ENCODE results near the gene ZIC5.

ZIC5 gene

GRCh38 chr13:99966064-99966805, 5.3 kb downstream of the ZIC5 start:
- Histone ChIP-seq H3K4me1 (ENCODE audit: control insufficient read depth, insufficient read depth, low read depth, low read length) (peaks cover 9% of the 10 kb centered on the region), H3K23ac (ENCODE audit: low read length in 2 of 2) (no peak overlapping the region), H3K4ac (ENCODE audit: low read depth in 1 of 2, low read length in 2 of 2) (no peak overlapping the region), H3K27me3 (ENCODE audit: control insufficient read depth in 1 of 2, insufficient read depth in 1 of 2, low read length in 2 of 2) (peaks cover 0 to 87% of the 10 kb centered on the region in 2 experiments), H4K91ac (ENCODE audit: low read length) (no peak overlapping the region), H3K14ac (ENCODE audit: low read length in 2 of 2) (no peak overlapping the region), H3K36me3 (ENCODE audit: control insufficient read depth in 1 of 2, insufficient read depth in 2 of 2, low read depth in 1 of 2, low read length in 2 of 2) (peaks cover 0 to 10% of the 10 kb centered on the region in 2 experiments), H2BK15ac (ENCODE audit: low read depth, poor library complexity, severe bottlenecking) (no peak overlapping the region), H3K9me3 (ENCODE audit: control insufficient read depth, low read length) (no peaks in the 10 kb centered on the region), H3K4me3 (ENCODE audit: insufficient read depth in 1 of 2, low read depth in 1 of 2, low read length in 2 of 2) (no peak overlapping the region), H4K8ac (ENCODE audit: low read length) (no peak overlapping the region), H2BK12ac (ENCODE audit: low read length in 2 of 2) (no peak overlapping the region), H3K9ac (ENCODE audit: low read length) (no peak overlapping the region), H2BK5ac (ENCODE audit: low read depth, low read length, poor library complexity, severe bottlenecking) (no peak overlapping the region), H3K27ac (ENCODE audit: low read length, poor library complexity, severe bottlenecking) (no peak overlapping the region), H3K18ac (ENCODE audit: low read depth in 1 of 2, low read length in 2 of 2) (no peak overlapping the region), H2BK120ac (ENCODE audit: low read depth, low read length) (no peak overlapping the region), H2AFZ (ENCODE audit: low read depth, low read length) (no peak overlapping the region), H2AK5ac (ENCODE audit: low read length, severe bottlenecking) (no peak overlapping the region), H3K79me1 (replicated peaks; ENCODE audit: low read length, poor library complexity, severe bottlenecking) (peaks cover 5% of the 10 kb centered on the region), H3K4me2 (ENCODE audit: low read length, poor library complexity, severe bottlenecking) (peak overlapping the region; percentile 21)
- WGBS, result 55% methylated on average over 6 of the region's 8 CpGs
- DNase-seq, result no peak

- Histone ChIP-seq H3K23ac (ENCODE audit: low read length in 2 of 2) (no peak overlapping the region), H3K9ac (ENCODE audit: low read length) (no peak overlapping the region), H3K4me2 (ENCODE audit: low read length, poor library complexity, severe bottlenecking) (peak overlapping the region; percentile 2), H3K9me3 (ENCODE audit: control insufficient read depth, low read length) (no peaks in the 10 kb centered on the region), H3K4me3 (ENCODE audit: insufficient read depth in 1 of 2, low read depth in 1 of 2, low read length in 2 of 2) (peak overlapping the region in 1 of 2 experiments; percentile 20), H3K4ac (ENCODE audit: low read depth in 1 of 2, low read length in 2 of 2) (no peak overlapping the region), H3K36me3 (ENCODE audit: control insufficient read depth in 1 of 2, insufficient read depth in 2 of 2, low read depth in 1 of 2, low read length in 2 of 2) (peaks cover 0 to 10% of the 10 kb centered on the region in 2 experiments), H3K18ac (ENCODE audit: low read depth in 1 of 2, low read length in 2 of 2) (no peak overlapping the region), H3K79me1 (replicated peaks; ENCODE audit: low read length, poor library complexity, severe bottlenecking) (peaks cover 5% of the 10 kb centered on the region), H4K91ac (ENCODE audit: low read length) (no peak overlapping the region), H3K14ac (ENCODE audit: low read length in 2 of 2) (no peak overlapping the region), H2AFZ (ENCODE audit: low read depth, low read length) (no peak overlapping the region), H2BK5ac (ENCODE audit: low read depth, low read length, poor library complexity, severe bottlenecking) (no peak overlapping the region), H4K8ac (ENCODE audit: low read length) (no peak overlapping the region), H3K27ac (ENCODE audit: low read length, poor library complexity, severe bottlenecking) (no peak overlapping the region), H2AK5ac (ENCODE audit: low read length, severe bottlenecking) (no peak overlapping the region), H2BK120ac (ENCODE audit: low read depth, low read length) (no peak overlapping the region), H3K4me1 (ENCODE audit: control insufficient read depth, insufficient read depth, low read depth, low read length) (peaks cover 13% of the 10 kb centered on the region), H2BK15ac (ENCODE audit: low read depth, poor library complexity, severe bottlenecking) (no peak overlapping the region), H2BK12ac (ENCODE audit: low read length in 2 of 2) (no peak overlapping the region), H3K27me3 (ENCODE audit: control insufficient read depth in 1 of 2, insufficient read depth in 1 of 2, low read length in 2 of 2) (peaks cover 0 to 92% of the 10 kb centered on the region in 2 experiments)
- no peak for DNase-seq
- 84% methylated on average over 9 of the region's 9 CpGs for WGBS
These were observed 6.1 kb downstream of the ZIC5 start for GRCh38 chr13:99965329-99966000.

DNA sequence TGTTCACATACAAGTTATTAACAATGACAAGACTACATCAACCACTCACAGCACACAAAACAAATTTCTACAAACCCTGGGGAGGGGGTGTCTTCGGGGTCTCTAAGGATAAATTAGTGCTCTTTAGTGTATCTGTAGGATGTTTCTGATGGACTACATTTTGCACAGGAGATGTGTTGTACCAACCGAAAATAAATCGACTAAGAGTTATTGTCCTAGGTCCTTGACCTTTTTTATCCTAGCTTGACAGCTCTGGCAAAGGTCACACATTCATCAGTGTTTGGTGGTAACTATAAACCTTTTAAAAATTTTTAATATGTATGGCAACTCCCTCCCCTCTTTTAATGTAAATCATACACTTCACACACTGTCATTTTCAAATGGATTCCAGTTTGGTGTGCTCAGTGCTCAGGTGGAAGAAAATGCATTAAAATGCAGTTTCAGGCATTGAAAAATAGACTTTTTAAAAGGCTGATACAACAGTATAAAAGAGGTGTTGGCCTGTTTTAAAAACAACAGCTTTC, 7.7 kb downstream of the ZIC5 start:
- H3K23ac ChIP-seq (ENCODE audit: low read length in 2 of 2), result no peak overlapping the region
- no peak overlapping the region for H3K4ac ChIP-seq (ENCODE audit: low read depth in 1 of 2, low read length in 2 of 2)
- no peak overlapping the region for H3K14ac ChIP-seq (ENCODE audit: low read length in 2 of 2)
- H2AFZ ChIP-seq (ENCODE audit: low read depth, low read length), result no peak overlapping the region
- H3K18ac ChIP-seq (ENCODE audit: low read depth in 1 of 2, low read length in 2 of 2), result no peak overlapping the region
- peaks cover under 1 to 95% of the 10 kb centered on the region in 2 experiments for H3K27me3 ChIP-seq (ENCODE audit: control insufficient read depth in 1 of 2, insufficient read depth in 1 of 2, low read length in 2 of 2)
- H2BK120ac ChIP-seq (ENCODE audit: low read depth, low read length), result no peak overlapping the region
- H3K9me3 ChIP-seq (ENCODE audit: control insufficient read depth, low read length), result no peaks in the 10 kb centered on the region
- H3K36me3 ChIP-seq (ENCODE audit: control insufficient read depth in 1 of 2, insufficient read depth in 2 of 2, low read depth in 1 of 2, low read length in 2 of 2), result peaks cover 0 to 6% of the 10 kb centered on the region in 2 experiments
- no peak overlapping the region for H2BK15ac ChIP-seq (ENCODE audit: low read depth, poor library complexity, severe bottlenecking)
- H2AK5ac ChIP-seq (ENCODE audit: low read length, severe bottlenecking), result no peak overlapping the region
- WGBS, result 76% methylated on average over 3 of the region's 3 CpGs
- peaks cover 5% of the 10 kb centered on the region for H3K79me1 ChIP-seq (replicated peaks; ENCODE audit: low read length, poor library complexity, severe bottlenecking)
- no peak overlapping the region for H3K4me3 ChIP-seq (ENCODE audit: insufficient read depth in 1 of 2, low read depth in 1 of 2, low read length in 2 of 2)
- no peak overlapping the region for H3K27ac ChIP-seq (ENCODE audit: low read length, poor library complexity, severe bottlenecking)
- H2BK5ac ChIP-seq (ENCODE audit: low read depth, low read length, poor library complexity, severe bottlenecking), result no peak overlapping the region
- H3K4me2 ChIP-seq (ENCODE audit: low read length, poor library complexity, severe bottlenecking), result no peak overlapping the region
- H3K4me1 ChIP-seq (ENCODE audit: control insufficient read depth, insufficient read depth, low read depth, low read length), result peaks cover 13% of the 10 kb centered on the region
- H4K91ac ChIP-seq (ENCODE audit: low read length), result no peak overlapping the region
- DNase-seq, result no peak
- H2BK12ac ChIP-seq (ENCODE audit: low read length in 2 of 2), result no peak overlapping the region
- no peak overlapping the region for H3K9ac ChIP-seq (ENCODE audit: low read length)
- no peak overlapping the region for H4K8ac ChIP-seq (ENCODE audit: low read length)

DNA sequence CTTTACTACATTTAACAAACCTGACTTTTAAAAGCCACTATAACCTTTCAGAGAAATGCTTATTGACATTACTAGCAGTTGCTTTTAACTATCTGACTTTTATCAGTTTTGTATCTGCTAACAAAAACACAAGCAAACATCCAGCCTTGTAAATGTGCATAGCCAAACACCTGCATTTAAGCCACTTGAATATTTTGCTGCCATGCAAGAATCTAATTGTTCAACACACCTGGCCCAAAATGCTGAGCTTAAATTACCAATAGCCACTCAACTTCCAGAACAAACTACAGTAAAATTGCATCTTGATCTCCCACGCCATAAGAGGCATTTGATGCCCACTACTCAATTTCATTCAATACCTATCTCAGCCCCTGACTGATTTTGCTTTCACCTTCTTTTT, 9.3 kb downstream of the ZIC5 start:
- Histone ChIP-seq H3K9ac (ENCODE audit: low read length) (no peak overlapping the region), H3K14ac (ENCODE audit: low read length in 2 of 2) (no peak overlapping the region), H2BK5ac (ENCODE audit: low read depth, low read length, poor library complexity, severe bottlenecking) (no peak overlapping the region), H3K23ac (ENCODE audit: low read length in 2 of 2) (no peak overlapping the region), H3K36me3 (ENCODE audit: control insufficient read depth in 1 of 2, insufficient read depth in 2 of 2, low read depth in 1 of 2, low read length in 2 of 2) (peaks cover 0 to 5% of the 10 kb centered on the region in 2 experiments), H4K91ac (ENCODE audit: low read length) (no peak overlapping the region), H2BK12ac (ENCODE audit: low read length in 2 of 2) (no peak overlapping the region), H2AFZ (ENCODE audit: low read depth, low read length) (no peak overlapping the region), H3K4me2 (ENCODE audit: low read length, poor library complexity, severe bottlenecking) (no peak overlapping the region), H4K8ac (ENCODE audit: low read length) (no peak overlapping the region), H3K9me3 (ENCODE audit: control insufficient read depth, low read length) (no peaks in the 10 kb centered on the region), H3K27ac (ENCODE audit: low read length, poor library complexity, severe bottlenecking) (no peak overlapping the region), H3K4me1 (ENCODE audit: control insufficient read depth, insufficient read depth, low read depth, low read length) (peaks cover 18% of the 10 kb centered on the region), H3K79me1 (replicated peaks; ENCODE audit: low read length, poor library complexity, severe bottlenecking) (peaks cover 5% of the 10 kb centered on the region), H3K27me3 (ENCODE audit: control insufficient read depth in 1 of 2, insufficient read depth in 1 of 2, low read length in 2 of 2) (peaks cover 17 to 96% of the 10 kb centered on the region in 2 experiments), H2BK120ac (ENCODE audit: low read depth, low read length) (no peak overlapping the region), H3K4me3 (ENCODE audit: insufficient read depth in 1 of 2, low read depth in 1 of 2, low read length in 2 of 2) (no peak overlapping the region), H3K18ac (ENCODE audit: low read depth in 1 of 2, low read length in 2 of 2) (no peak overlapping the region), H3K4ac (ENCODE audit: low read depth in 1 of 2, low read length in 2 of 2) (no peak overlapping the region), H2AK5ac (ENCODE audit: low read length, severe bottlenecking) (no peak overlapping the region), H2BK15ac (ENCODE audit: low read depth, poor library complexity, severe bottlenecking) (no peak overlapping the region)
- 68% methylated on average over 1 of the region's 1 CpG for WGBS
- DNase-seq, result no peak

Data from mesenchymal stem cell (in vitro differentiated cells and primary cell).